ENCODE measurements around the gene REM2. TPM values are rescaled to one million over a fixed set of nuclear protein-coding genes. Genes with fewer than 3 reads are reported as not detected.

REM2 gene
- total RNA-seq, 1 experiment from 2014 or later: 0.47 TPM

GRCh38 chr14:22935156-22935555, 52.1 kb downstream of the REM2 start:
- no peak for ATAC-seq
- Histone ChIP-seq H3K36me3 (ENCODE audit: control insufficient read depth in 1 of 2, insufficient read depth in 2 of 2, low read length in 2 of 2) (no peaks in the 10 kb centered on the region), H3K9me2 (ENCODE audit: insufficient read depth) (no peaks in the 10 kb centered on the region), H3K9me3 (ENCODE audit: control insufficient read depth in 1 of 2, insufficient read depth in 1 of 2, low read depth in 1 of 2, low read length in 2 of 2) (no peaks in the 10 kb centered on the region), H3K4me1 (ENCODE audit: control insufficient read depth in 1 of 2, insufficient read depth in 2 of 2, low read length in 2 of 2) (peaks cover 26 to 48% of the 10 kb centered on the region in 2 experiments), H3K9ac (ENCODE audit: low read length) (no peak overlapping the region), H3K27me3 (ENCODE audit: insufficient read depth, low read length) (no peaks in the 10 kb centered on the region), H3K4me3 (replicated peaks in 1 of 2; ENCODE audit: low read depth in 1 of 2, low read length in 2 of 2) (no peak overlapping the region), H3K27ac (ENCODE audit: low read depth, low read length) (no peak overlapping the region), H2AFZ (ENCODE audit: low read depth, low read length, poor library complexity, severe bottlenecking) (no peak overlapping the region), H3K4me2 (ENCODE audit: low read length) (no peak overlapping the region), H4K20me1 (ENCODE audit: insufficient read depth) (no peaks in the 10 kb centered on the region), H3K79me2 (ENCODE audit: insufficient read depth, low read length) (no peaks in the 10 kb centered on the region)
- ChIA-PET POLR2A (interaction anchor here (1.3 kb wide), 1 partner anchor 22 kb away, joined by 4 read pairs; the partner anchor contains the start of gene HAUS4), RAD21 (ENCODE audit: low non-redundant PET in 1 of 2, low total read pairs in 2 of 2, uncharacterized antibody in 2 of 2, unreplicated experiment in 2 of 2) (no interaction called here), CTCF (no interaction called here)
- intact Hi-C loops (cut with micrococcal nuclease): no loop called here
- TF ChIP-seq SRF (IDR thresholded peaks at IDR 0.05; ENCODE audit: low read depth) (no peak), SP1 (IDR thresholded peaks at IDR 0.05; ENCODE audit: low read depth) (no peak), MAX (IDR thresholded peaks at IDR 0.05) (no peak), ELF1 (IDR thresholded peaks at IDR 0.05; ENCODE audit: borderline replicate concordance, low read depth) (no peak), ATF3 (IDR thresholded peaks at IDR 0.05) (no peak), TCF7L2 (IDR thresholded peaks at IDR 0.05; ENCODE audit: borderline replicate concordance, extremely low read depth, insufficient read depth, insufficient read length) (no peak), RAD21 (IDR thresholded peaks at IDR 0.05; ENCODE audit: low read depth) (no peak), EZH2phosphoT487 (IDR thresholded peaks at IDR 0.05; ENCODE audit: borderline replicate concordance) (no peak), CEBPB (IDR thresholded peaks at IDR 0.05; ENCODE audit: low read depth) (no peak), ZBTB33 (IDR thresholded peaks at IDR 0.05; ENCODE audit: extremely low read depth, insufficient replicate concordance, low read length) (no peak), YY1 (IDR thresholded peaks at IDR 0.05; ENCODE audit: extremely low read depth, insufficient replicate concordance, low read depth, low read length) (no peak), POLR2A (IDR thresholded peaks at IDR 0.05; ENCODE audit: borderline replicate concordance, extremely low read depth, insufficient read depth, insufficient read length) (no peak), EGR1 (IDR thresholded peaks at IDR 0.05; ENCODE audit: low read depth) (no peak), JUND (IDR thresholded peaks at IDR 0.05) (no peak), ZFX (IDR thresholded peaks at IDR 0.05) (no peak), CTCF (IDR thresholded peaks at IDR 0.05 in 2 of 3, conservative IDR thresholded peaks at IDR 0.05 in 1 of 3; ENCODE audit: borderline replicate concordance in 1 of 3, insufficient read depth in 1 of 3, low read depth in 2 of 3, low read length in 2 of 3) (no peak), ZNF274 (IDR thresholded peaks at IDR 0.05; ENCODE audit: low read depth, low read length) (no peak), FOSL1 (IDR thresholded peaks at IDR 0.05; ENCODE audit: low read depth) (no peak), CBX3 (IDR thresholded peaks at IDR 0.05; ENCODE audit: low read depth) (no peak), POLR2AphosphoS5 (IDR thresholded peaks at IDR 0.05; ENCODE audit: low read depth, low read length) (no peak)
- BruUV-seq (replicated peaks): no TSS peak
- DNase-seq (ENCODE audit: low read depth, low spot score): no peak

Data from HCT116 (cell line).